ENCODE data around the gene QRICH1. TPM values are rescaled to one million over a fixed set of nuclear protein-coding genes. Genes with fewer than 3 reads are reported as not detected.

QRICH1 gene
- total RNA-seq, 1 experiment from 2014 or later, result 96.1 TPM

GRCh38 chr3:49028673-49029562 lies 65.0 kb downstream of the QRICH1 start, which contains the start of gene IMPDH2:
Gene IMPDH2 (minus strand): TSS chr3:49029398. CDS start chr3:49029350, 48 bp downstream.
- peak; percentile 90 for DNase-seq (ENCODE audit: unreplicated experiment)
- no peak for TF ChIP-seq CTCF (IDR thresholded peaks at IDR 0.05; ENCODE audit: unreplicated experiment)
- peak within 1 kb of the TSS; percentile 95 for H3K4me3 Mint-ChIP-seq (ENCODE audit: unreplicated experiment)
- H3K4me1 Mint-ChIP-seq (ENCODE audit: insufficient read depth, unreplicated experiment), result peaks cover 40% of the 10 kb centered on the region
- peaks cover 98% of the 10 kb centered on the region for H3K36me3 Mint-ChIP-seq (ENCODE audit: insufficient read depth, unreplicated experiment)
- H3K9me3 Mint-ChIP-seq (ENCODE audit: unreplicated experiment), result no peaks in the 10 kb centered on the region
- ChIA-PET POLR2A (interaction anchor here (0.5 to 2.4 kb wide), 29 partner anchors 9 to 800 kb away, joined by 3 to 47 read pairs (median 4); partner anchors contain the start of genes ARIH2, DALRD3, LAMB2 and NICN1), CTCF (interaction anchor here (0.6 to 1.9 kb wide), 3 partner anchors 40 to 750 kb away, joined by 3 to 7 read pairs (median 3); no protein-coding TSS in a partner anchor)
- H3K27ac Mint-ChIP-seq (ENCODE audit: low read depth, unreplicated experiment), result peak within 1 kb of the TSS; percentile 99
- TSS peak; percentile 57 for BruUV-seq (replicated peaks)
- intact Hi-C loops (cut with micrococcal nuclease), result loop anchor here (5.0 to 10.0 kb wide), 2 partner anchors 63 to 126 kb away; partner anchors contain the start of gene QRICH1
- no peaks in the 10 kb centered on the region for H3K27me3 Mint-ChIP-seq (ENCODE audit: insufficient read depth, unreplicated experiment)

- Mint-ChIP-seq H3K4me3 (ENCODE audit: unreplicated experiment) (peak overlapping the region; percentile 95), H3K9me3 (ENCODE audit: unreplicated experiment) (no peaks in the 10 kb centered on the region), H3K4me1 (ENCODE audit: insufficient read depth, unreplicated experiment) (peaks cover 40% of the 10 kb centered on the region), H3K36me3 (ENCODE audit: insufficient read depth, unreplicated experiment) (peaks cover 99% of the 10 kb centered on the region), H3K27ac (ENCODE audit: low read depth, unreplicated experiment) (peak overlapping the region; percentile 99), H3K27me3 (ENCODE audit: insufficient read depth, unreplicated experiment) (no peaks in the 10 kb centered on the region)
- POLR2A ChIA-PET, result interaction anchor here (1.5 to 2.4 kb wide), 9 partner anchors 9 to 324 kb away, joined by 5 to 47 read pairs (median 11); partner anchors contain the start of genes DALRD3, LAMB2, QARS1 and QRICH1
- CTCF ChIA-PET, result interaction anchor here (1.9 kb wide), 1 partner anchor 39 kb away, joined by 7 read pairs; no protein-coding TSS in a partner anchor
- intact Hi-C loops (cut with micrococcal nuclease), result loop anchor here (5.0 to 10.0 kb wide), 2 partner anchors 64 to 127 kb away; partner anchors contain the start of gene QRICH1
- no peak for DNase-seq (ENCODE audit: unreplicated experiment)
- no peak for TF ChIP-seq CTCF (IDR thresholded peaks at IDR 0.05; ENCODE audit: unreplicated experiment)
- no TSS peak for BruUV-seq (replicated peaks)
Measured at GRCh38 chr3:49028298-49028672, 65.6 kb downstream of the QRICH1 start.

GRCh38 chr3:49027634-49028033 lies 66.2 kb downstream of the QRICH1 start:
- Mint-ChIP-seq H3K36me3 (ENCODE audit: insufficient read depth, unreplicated experiment) (peaks cover 99% of the 10 kb centered on the region), H3K27ac (ENCODE audit: low read depth, unreplicated experiment) (peak overlapping the region; percentile 99), H3K4me3 (ENCODE audit: unreplicated experiment) (peak overlapping the region; percentile 95), H3K27me3 (ENCODE audit: insufficient read depth, unreplicated experiment) (no peaks in the 10 kb centered on the region), H3K9me3 (ENCODE audit: unreplicated experiment) (no peaks in the 10 kb centered on the region), H3K4me1 (ENCODE audit: insufficient read depth, unreplicated experiment) (peaks cover 33% of the 10 kb centered on the region)
- CTCF ChIA-PET, result no interaction called here
- no peak for DNase-seq (ENCODE audit: unreplicated experiment)
- intact Hi-C loops (cut with micrococcal nuclease), result loop anchor here (5.0 to 10.0 kb wide), 2 partner anchors 65 to 127 kb away; partner anchors contain the start of gene QRICH1
- TF ChIP-seq CTCF (IDR thresholded peaks at IDR 0.05; ENCODE audit: unreplicated experiment), result no peak
- POLR2A ChIA-PET, result interaction anchor here (2.3 to 2.4 kb wide), 2 partner anchors 8 to 65 kb away, joined by 43 to 47 read pairs; partner anchors contain the start of genes DALRD3 and QRICH1
- no TSS peak for BruUV-seq (replicated peaks)

- no peak overlapping the region for H3K27ac Mint-ChIP-seq (ENCODE audit: low read depth, unreplicated experiment)
- intact Hi-C loops (cut with micrococcal nuclease), result loop anchor here (5.0 to 10.0 kb wide), 2 partner anchors 66 to 128 kb away; partner anchors contain the start of gene QRICH1
- H3K4me3 Mint-ChIP-seq (ENCODE audit: unreplicated experiment), result peak overlapping the region; percentile 95
- H3K27me3 Mint-ChIP-seq (ENCODE audit: insufficient read depth, unreplicated experiment), result no peaks in the 10 kb centered on the region
- TF ChIP-seq CTCF (IDR thresholded peaks at IDR 0.05; ENCODE audit: unreplicated experiment), result no peak
- H3K36me3 Mint-ChIP-seq (ENCODE audit: insufficient read depth, unreplicated experiment), result peaks cover 99% of the 10 kb centered on the region
- CTCF ChIA-PET, result interaction anchor here (1.0 kb wide), 1 partner anchor 39 kb away, joined by 4 read pairs; no protein-coding TSS in a partner anchor
- BruUV-seq (replicated peaks), result no TSS peak
- POLR2A ChIA-PET, result interaction anchor here (0.6 to 1.7 kb wide), 7 partner anchors 8 to 444 kb away, joined by 3 to 9 read pairs (median 4); partner anchors contain the start of genes DAG1, DALRD3 and QRICH1
- no peak for DNase-seq (ENCODE audit: unreplicated experiment)
- H3K9me3 Mint-ChIP-seq (ENCODE audit: unreplicated experiment), result no peaks in the 10 kb centered on the region
- H3K4me1 Mint-ChIP-seq (ENCODE audit: insufficient read depth, unreplicated experiment), result peaks cover 33% of the 10 kb centered on the region
Measured at GRCh38 chr3:49026536-49026935, 67.3 kb downstream of the QRICH1 start.

Measured in MCF 10A (cell line).